Lung microvascular endothelial cell (primary cell): ENCODE data around the gene FZR1. TPM values are rescaled to one million over a fixed set of nuclear protein-coding genes. Genes with fewer than 3 reads are reported as not detected.

Source experiments
- total RNA-seq: library from RNA; depleted of rRNA; stranded (reverse); fragments of >200 nt; gene quantifications from 2 replicates; pipeline ENCODE4 v1.2.1, GENCODE V29; 2014

FZR1 gene
- total RNA-seq, 1 donor from 2014 or later: 25.2 TPM

Other genes starting within 250 kb of the FZR1 start
- gene NFIC, start 139.7 kb upstream of the FZR1 start, total RNA-seq: 9.4 and 11.7 TPM in 2 replicates
- gene SMIM24, start 25.8 kb upstream of the FZR1 start, total RNA-seq: not detected in 2 replicates
- not detected in 2 replicates for gene SMIM44, start 22.9 kb upstream of the FZR1 start, total RNA-seq
- gene DOHH, start 5.6 kb upstream of the FZR1 start, total RNA-seq: 6.8 and 10.1 TPM in 2 replicates
- not detected in 2 replicates for gene TEKTIP1, start 32.9 kb downstream of the FZR1 start, total RNA-seq
- 47.5 and 84.7 TPM in 2 replicates for gene MFSD12, start 51.3 kb downstream of the FZR1 start, total RNA-seq
- gene HMG20B, start 66.6 kb downstream of the FZR1 start, total RNA-seq: 59.1 and 60.5 TPM in 2 replicates
- gene GIPC3, start 79.2 kb downstream of the FZR1 start, total RNA-seq: 0.20 and 0.65 TPM in 2 replicates
- gene TBXA2R, start 100.6 kb downstream of the FZR1 start, total RNA-seq: 0.99 and 1.5 TPM in 2 replicates
- gene CACTIN, start 120.5 kb downstream of the FZR1 start, total RNA-seq: 15.3 and 21.6 TPM in 2 replicates
- 19.0 and 28.0 TPM in 2 replicates for gene PIP5K1C, start 194.2 kb downstream of the FZR1 start, total RNA-seq
- gene TJP3, start 202.1 kb downstream of the FZR1 start, total RNA-seq: not detected in 2 replicates